Stimulated activated CD4-positive, alpha-beta T cell treated with anti-CD3 and anti-CD28 coated beads, Interleukin-4, amount 100 ng/mL, for 1 hour (primary cell): ENCODE measurements around the gene CCDC85B.
"Not testable (repeated sequence)": the region's sequence is repeated elsewhere in the genome, so short reads cannot be mapped to it uniquely, and the experiment has no call there.

Source experiments
- DNase-seq: peaks from one replicate; pipeline ENCODE4 v3.0.0-alpha.2; 2020

Gene CCDC85B

GRCh38 chr11:65890324-65891218 is at the start of gene CCDC85B:
Gene CCDC85B (plus strand): TSS chr11:65890673. CDS start chr11:65890784, 111 bp downstream.
- DNase-seq, result peak; percentile 98

- no peak for DNase-seq
These were observed 48.3 kb upstream of the CCDC85B start for GRCh38 chr11:65842144-65842543.

- no peak for DNase-seq
These were observed 46.7 kb upstream of the CCDC85B start for GRCh38 chr11:65843811-65844210.

- DNase-seq, result no peak
These were observed 46.1 kb upstream of the CCDC85B start for GRCh38 chr11:65844231-65844872.

GRCh38 chr11:65847746-65848145 is 42.7 kb upstream of the CCDC85B start:
- no peak for DNase-seq

GRCh38 chr11:65848693-65849092 is 41.8 kb upstream of the CCDC85B start:
- DNase-seq, result not testable (repeated sequence)

GRCh38 chr11:65849366-65849765 is 41.1 kb upstream of the CCDC85B start:
- no peak for DNase-seq

- DNase-seq, result no peak
These were observed 40.7 kb upstream of the CCDC85B start for GRCh38 chr11:65849771-65850216.

GRCh38 chr11:65850217-65851082 is 40.0 kb upstream of the CCDC85B start:
- DNase-seq, result no peak

GRCh38 chr11:65851083-65851579 is 39.3 kb upstream of the CCDC85B start:
- no peak for DNase-seq

GRCh38 chr11:65851811-65852507 is 38.5 kb upstream of the CCDC85B start:
- no peak for DNase-seq

GRCh38 chr11:65852508-65853245 is 37.8 kb upstream of the CCDC85B start:
- no peak for DNase-seq

GRCh38 chr11:65853246-65853979 is 37.1 kb upstream of the CCDC85B start:
- DNase-seq, result no peak

- no peak for DNase-seq
These were observed 36.3 kb upstream of the CCDC85B start for GRCh38 chr11:65854161-65854592.

- DNase-seq, result no peak
These were observed 35.3 kb upstream of the CCDC85B start for GRCh38 chr11:65854852-65855837.

- no peak for DNase-seq
These were observed 34.5 kb upstream of the CCDC85B start for GRCh38 chr11:65855927-65856363.

GRCh38 chr11:65856689-65857499 is 33.6 kb upstream of the CCDC85B start:
- DNase-seq, result peak; percentile 82

- peak; percentile 65 for DNase-seq
These were observed 33.0 kb upstream of the CCDC85B start for GRCh38 chr11:65857500-65857852.
